H9 (cell line): ENCODE measurements around the gene TMEM126A. TPM values are rescaled to one million over a fixed set of nuclear protein-coding genes. Genes with fewer than 3 reads are reported as not detected.

Experiments used
- DNase-seq: peaks from one replicate; pipeline ENCODE4 v3.0.0-alpha.2; 2017
- H2AFZ ChIP-seq: one replicate; pipeline ENCODE4 v1.6.1; 2013; ENCODE audit warnings: mild to moderate bottlenecking, low read length, control low read depth, moderate library complexity
- H2AK5ac ChIP-seq: 2 replicates; pipeline ENCODE4 v1.6.1; 2013; ENCODE audit warnings: low read length, control low read depth, mixed read lengths; ENCODE audit not compliant: insufficient read length
- H2BK120ac ChIP-seq: one replicate; pipeline ENCODE4 v1.6.1; 2013; ENCODE audit warnings: low read depth, mild to moderate bottlenecking, low read length, control low read depth, inconsistent platforms; ENCODE audit not compliant: poor library complexity, severe bottlenecking
- H2BK12ac ChIP-seq: 2 replicates; pipeline ENCODE4 v1.6.1; 2013; ENCODE audit warnings: low read length, control low read depth, mixed read lengths, low read depth; ENCODE audit not compliant: insufficient read length
- H2BK15ac ChIP-seq: 2 replicates; pipeline ENCODE4 v1.6.1; 2013; ENCODE audit warnings: low read depth, low read length, control low read depth
- H2BK20ac ChIP-seq: one replicate; pipeline ENCODE4 v1.6.1; 2013; ENCODE audit warnings: low read depth, mild to moderate bottlenecking, low read length, control low read depth, inconsistent platforms; ENCODE audit not compliant: poor library complexity, severe bottlenecking
- H2BK5ac ChIP-seq: 2 replicates; pipeline ENCODE4 v1.6.1; 2013; ENCODE audit warnings: low read length, control low read depth, mixed read lengths; ENCODE audit not compliant: insufficient read length
- H3K14ac ChIP-seq: 2 replicates; pipeline ENCODE4 v1.6.1; 2013; ENCODE audit warnings: low read length, control low read depth; ENCODE audit not compliant: insufficient read depth
- H3K18ac ChIP-seq: 2 replicates; pipeline ENCODE4 v1.6.1; 2013; ENCODE audit warnings: low read depth, mild to moderate bottlenecking, mixed read lengths, low read length, control low read depth; ENCODE audit not compliant: insufficient read length
- H3K23ac ChIP-seq: 2 replicates; pipeline ENCODE4 v1.6.1; 2013; ENCODE audit warnings: low read length, control low read depth, mixed read lengths, low read depth; ENCODE audit not compliant: insufficient read length
- H3K23me2 ChIP-seq: 2 replicates; pipeline ENCODE4 v1.6.1; 2013; ENCODE audit warnings: low read depth, mild to moderate bottlenecking, mixed read lengths, low read length, control low read depth; ENCODE audit not compliant: insufficient read length, poor library complexity, severe bottlenecking
- H3K27ac ChIP-seq: 2 replicates; pipeline ENCODE4 v1.5.1; 2013; ENCODE audit warnings: low read length, control low read depth, mixed read lengths, low read depth; ENCODE audit not compliant: insufficient read length
- H3K27me3 ChIP-seq: 2 replicates; pipeline ENCODE4 v1.6.1; 2013; ENCODE audit warnings: low read length, control low read depth, inconsistent platforms; ENCODE audit not compliant: insufficient read depth
- H3K4ac ChIP-seq: 2 replicates; pipeline ENCODE4 v1.6.1; 2013; ENCODE audit warnings: low read depth, mild to moderate bottlenecking, control low read depth, inconsistent platforms, low read length, moderate library complexity
- H3K4me1 ChIP-seq: 2 replicates; pipeline ENCODE4 v1.6.1; 2013; ENCODE audit warnings: low read length, control low read depth, inconsistent platforms; ENCODE audit not compliant: insufficient read depth
- H3K4me2 ChIP-seq: 2 replicates; pipeline ENCODE4 v1.6.1; 2013; ENCODE audit warnings: low read length, control low read depth, mixed read lengths; ENCODE audit not compliant: insufficient read length, insufficient read depth
- H3K56ac ChIP-seq: 2 replicates; pipeline ENCODE4 v1.6.1; 2013; ENCODE audit warnings: low read depth, mild to moderate bottlenecking, mixed read lengths, low read length, control low read depth; ENCODE audit not compliant: insufficient read length
- H3K79me1 ChIP-seq: 2 replicates; pipeline ENCODE4 v1.6.1; 2013; ENCODE audit warnings: low read depth, mild to moderate bottlenecking, moderate library complexity, low read length, control low read depth, inconsistent platforms; ENCODE audit not compliant: insufficient read depth, poor library complexity, severe bottlenecking
- H3K79me2 ChIP-seq: 2 replicates; pipeline ENCODE4 v1.6.1; 2013; ENCODE audit warnings: low read length, control low read depth, inconsistent platforms; ENCODE audit not compliant: insufficient read depth
- H3K9ac ChIP-seq: 2 replicates; pipeline ENCODE4 v1.6.1; 2013; ENCODE audit warnings: low read length, control low read depth, mixed read lengths; ENCODE audit not compliant: insufficient read length; ENCODE audit errors: extremely low read depth
- H3K9me3 ChIP-seq: one replicate; pipeline ENCODE4 v1.6.1; 2013; ENCODE audit warnings: low read depth, low read length, inconsistent platforms; ENCODE audit not compliant: control insufficient read depth
- H3T11ph ChIP-seq: one replicate; pipeline ENCODE4 v1.6.1; 2013; ENCODE audit warnings: mild to moderate bottlenecking, low read length, control low read depth, inconsistent platforms
- H4K20me1 ChIP-seq: one replicate; pipeline ENCODE4 v1.6.1; 2013; ENCODE audit not compliant: control insufficient read depth, insufficient read length, insufficient read depth
- H4K5ac ChIP-seq: 2 replicates; pipeline ENCODE4 v1.6.1; 2013; ENCODE audit warnings: low read depth, mild to moderate bottlenecking, mixed read lengths, low read length, control low read depth; ENCODE audit not compliant: insufficient read length
- H4K8ac ChIP-seq: replicated peaks from 2 replicates; pipeline ENCODE4 v1.6.1; 2013; ENCODE audit warnings: low read length, control low read depth, mixed read lengths, low read depth; ENCODE audit not compliant: insufficient read length
- H4K91ac ChIP-seq: 2 replicates; pipeline ENCODE4 v1.6.1; 2013; ENCODE audit warnings: low read depth, mild to moderate bottlenecking, moderate library complexity, mixed read lengths, low read length, control low read depth; ENCODE audit not compliant: insufficient read length
- H3K27ac Mint-ChIP-seq, 3 experiments: 2 replicates in 2 of 3; 3 replicates in 1 of 3; pipeline ENCODE4 v1.8.0; 2020 to 2021; ENCODE audit warnings: mixed read lengths in 3 of 3, mild to moderate bottlenecking in 1 of 3, moderate library complexity in 1 of 3
- H3K27me3 Mint-ChIP-seq: 2 replicates; pipeline ENCODE4 v1.8.0; 2021; ENCODE audit warnings: low read depth, mild to moderate bottlenecking, moderate library complexity, mixed read lengths
- H3K36me3 Mint-ChIP-seq, 3 experiments: 2 replicates in 2 of 3; 3 replicates in 1 of 3; pipeline ENCODE4 v1.8.0; 2020 to 2021; ENCODE audit warnings: low read depth in 3 of 3, mixed read lengths in 3 of 3; ENCODE audit not compliant: insufficient read depth in 1 of 3
- H3K4me1 Mint-ChIP-seq, 2 experiments: 2 replicates each; pipeline ENCODE4 v1.8.0; 2020; ENCODE audit warnings: mixed read lengths in 2 of 2
- H3K4me3 Mint-ChIP-seq, 2 experiments: 2 replicates in 1 of 2; 3 replicates in 1 of 2; pipeline ENCODE4 v1.8.0; 2020 to 2021; ENCODE audit warnings: mild to moderate bottlenecking in 2 of 2, mixed read lengths in 2 of 2, moderate library complexity in 1 of 2
- H3K9me3 Mint-ChIP-seq, 2 experiments: 2 replicates in 1 of 2; 3 replicates in 1 of 2; pipeline ENCODE4 v1.8.0; 2020; ENCODE audit warnings: mild to moderate bottlenecking in 2 of 2, mixed read lengths in 2 of 2, moderate library complexity in 1 of 2
- CTCF ChIP-seq: fragments of 200-600 bp; sonication (generic); conservative IDR thresholded peaks from 3 replicates; pipeline ENCODE4 v1.8.0; 2021; ENCODE audit warnings: antibody characterized with exemption, mild to moderate bottlenecking
- WGBS: extraction: QIAGEN DNeasy Blood & Tissue Kit; methylation state at CpG from one replicate; pipeline ENCODE4 v1.1.7; 2013; ENCODE audit warnings: missing lambda C conversion rate, low lambda C conversion rate, mixed read lengths; ENCODE audit not compliant: insufficient read length; ENCODE audit errors: extremely low coverage; 5-methylcytosine and 5-hydroxymethylcytosine counted together
- total RNA-seq: library from RNA; stranded (reverse); gene quantifications from 2 replicates; pipeline ENCODE4 v1.2.1, GENCODE V29; 2021

Gene TMEM126A
- total RNA-seq, 1 experiment from 2014 or later = 28.0 TPM

GRCh38 chr11:85663080-85663752, 15.4 kb downstream of the TMEM126A start:
- Histone ChIP-seq H3K18ac (no peak overlapping the region), H4K5ac (no peak overlapping the region), H3K4me1 (no peaks in the 10 kb centered on the region), H3K27me3 (no peaks in the 10 kb centered on the region; the same call in 1 of the 2 replicates), H2BK20ac (no peak overlapping the region), H3T11ph (no peak overlapping the region), H3K27ac (no peak overlapping the region), H3K23me2 (peaks cover 7% of the 10 kb centered on the region), H4K8ac (no peak overlapping the region), H3K79me2 (peaks cover 26% of the 10 kb centered on the region), H4K91ac (no peak overlapping the region), H2AK5ac (no peak overlapping the region), H2BK15ac (no peak overlapping the region), H2BK12ac (no peak overlapping the region), H3K9ac (peak overlapping the region; percentile 98), H3K9me3 (no peaks in the 10 kb centered on the region), H3K4me2 (peak overlapping the region; percentile 100), H2BK5ac (no peak overlapping the region), H3K23ac (no peak overlapping the region), H3K56ac (no peak overlapping the region), H3K4ac (no peak overlapping the region), H4K20me1 (no peaks in the 10 kb centered on the region), H3K79me1 (no peaks in the 10 kb centered on the region), H2AFZ (no peak overlapping the region), H2BK120ac (no peak overlapping the region), H3K14ac (no peak overlapping the region)
- no peak for TF ChIP-seq CTCF
- DNase-seq = no peak
- H3K27ac Mint-ChIP-seq = peak overlapping the region; percentile 97 to 99 (median 98)
- no CpG with 5 or more reads among the region's 10 CpGs for WGBS
- peak overlapping the region; percentile 98 to 100 for H3K4me3 Mint-ChIP-seq
- peaks cover 32 to 42% of the 10 kb centered on the region in 2 experiments for H3K4me1 Mint-ChIP-seq
- H3K36me3 Mint-ChIP-seq = peaks cover 41 to 58% (median 49%) of the 10 kb centered on the region in 3 experiments
- H3K27me3 Mint-ChIP-seq = no peaks in the 10 kb centered on the region; the same call in 1 of the 2 replicates
- no peaks in the 10 kb centered on the region; a peak in 1 of 5 replicates for H3K9me3 Mint-ChIP-seq
